ENCODE results near the gene HOXA3.

HOXA3 gene

GRCh38 chr7:27165996-27166530 is 13.7 kb upstream of the HOXA3 start:
- DNase-seq (ENCODE audit: low spot score): no peak

- no peak for DNase-seq (ENCODE audit: low spot score)
These were observed 13.0 kb upstream of the HOXA3 start, which contains the start of gene HOXA9 for GRCh38 chr7:27165089-27165995. Gene HOXA9, minus strand, starts transcription at chr7:27165537. Its CDS starts 80 bp downstream, at chr7:27165457.

- no peak for DNase-seq (ENCODE audit: low spot score)
These were observed 12.1 kb upstream of the HOXA3 start for GRCh38 chr7:27164367-27165088.

- no peak for DNase-seq (ENCODE audit: low spot score)
These were observed 11.6 kb upstream of the HOXA3 start for GRCh38 chr7:27164045-27164366.

- no peak for DNase-seq (ENCODE audit: low spot score)
These were observed 11.1 kb upstream of the HOXA3 start for GRCh38 chr7:27163288-27164044.

GRCh38 chr7:27162561-27163287 is 10.3 kb upstream of the HOXA3 start:
- DNase-seq (ENCODE audit: low spot score): no peak

- no peak for DNase-seq (ENCODE audit: low spot score)
These were observed 9.6 kb upstream of the HOXA3 start for GRCh38 chr7:27161721-27162560.

- DNase-seq (ENCODE audit: low spot score): no peak
These were observed 8.9 kb upstream of the HOXA3 start for GRCh38 chr7:27161214-27161720.

- peak; percentile 68 for DNase-seq (ENCODE audit: low spot score)
These were observed 8.3 kb upstream of the HOXA3 start for GRCh38 chr7:27160546-27161213.

GRCh38 chr7:27160145-27160545 is 7.8 kb upstream of the HOXA3 start:
- DNase-seq (ENCODE audit: low spot score): no peak

- DNase-seq (ENCODE audit: low spot score): no peak
These were observed 7.1 kb upstream of the HOXA3 start for GRCh38 chr7:27159266-27160144.

- no peak for DNase-seq (ENCODE audit: low spot score)
These were observed 6.3 kb upstream of the HOXA3 start for GRCh38 chr7:27158436-27159265.

GRCh38 chr7:27157702-27158431 is 5.5 kb upstream of the HOXA3 start:
- DNase-seq (ENCODE audit: low spot score): no peak

GRCh38 chr7:27156916-27157701 is 4.7 kb upstream of the HOXA3 start:
- no peak for DNase-seq (ENCODE audit: low spot score)

GRCh38 chr7:27156508-27156898 is 4.1 kb upstream of the HOXA3 start, which contains the start of gene HOXA7:
Gene HOXA7, minus strand, starts transcription at chr7:27156675. Its CDS starts 130 bp downstream, at chr7:27156545.
- no peak for DNase-seq (ENCODE audit: low spot score)

- DNase-seq (ENCODE audit: low spot score): no peak
These were observed 3.6 kb upstream of the HOXA3 start for GRCh38 chr7:27155816-27156507.
